H4 (cell line): ENCODE measurements around the gene EML5. TPM values are rescaled to one million over a fixed set of nuclear protein-coding genes. Genes with fewer than 3 reads are reported as not detected.

Source experiments
- DNase-seq: peaks from one replicate; pipeline ENCODE4 v3.0.0-alpha.2; 2015; ENCODE audit warnings: low spot score
- total RNA-seq: library from RNA; depleted of rRNA; stranded (reverse); fragments of >200 nt; shearing (Covaris generic); gene quantifications from 2 replicates; pipeline ENCODE4 v1.2.3, GENCODE V29; 2014

The EML5 gene
- total RNA-seq, 1 experiment from 2014 or later: 0.43 TPM

DNA sequence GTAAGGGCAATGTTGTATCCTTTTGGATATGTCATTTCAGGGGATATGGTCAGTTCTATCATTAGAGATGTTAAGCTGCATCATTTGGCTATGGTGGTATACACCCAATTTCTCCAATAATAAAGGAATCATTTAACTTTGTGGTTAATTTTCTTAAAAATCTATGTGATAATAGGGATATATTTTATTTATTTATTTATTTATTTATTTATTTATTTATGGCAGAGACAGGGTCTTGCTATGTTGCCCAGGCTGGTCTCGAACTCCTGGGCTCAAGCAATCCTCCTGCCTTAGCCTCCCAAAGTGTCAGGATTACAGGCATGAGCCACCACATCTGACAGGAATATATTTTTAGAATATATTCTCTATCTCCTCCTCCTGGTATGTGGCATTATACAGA is 85.7 kb downstream of the EML5 start:
- DNase-seq: no peak

DNA sequence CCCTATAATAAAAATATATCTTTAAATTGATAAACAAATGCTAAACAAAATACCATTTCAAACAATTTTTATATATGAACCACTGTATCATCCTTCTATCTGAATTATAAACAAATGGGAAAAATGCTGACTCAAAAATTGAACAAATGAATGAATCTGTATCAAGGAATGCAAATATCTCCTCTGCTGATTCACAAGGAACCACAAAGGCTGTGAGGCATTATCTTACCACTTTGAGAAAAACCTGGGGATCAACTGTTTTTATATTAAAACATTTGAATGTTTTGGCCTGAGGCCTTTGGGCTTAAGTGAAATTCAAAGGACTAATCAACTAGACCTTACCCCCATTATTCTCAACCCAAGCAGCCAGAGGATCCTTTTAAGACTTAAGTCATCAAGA is 86.3 kb downstream of the EML5 start:
- DNase-seq: no peak

DNA sequence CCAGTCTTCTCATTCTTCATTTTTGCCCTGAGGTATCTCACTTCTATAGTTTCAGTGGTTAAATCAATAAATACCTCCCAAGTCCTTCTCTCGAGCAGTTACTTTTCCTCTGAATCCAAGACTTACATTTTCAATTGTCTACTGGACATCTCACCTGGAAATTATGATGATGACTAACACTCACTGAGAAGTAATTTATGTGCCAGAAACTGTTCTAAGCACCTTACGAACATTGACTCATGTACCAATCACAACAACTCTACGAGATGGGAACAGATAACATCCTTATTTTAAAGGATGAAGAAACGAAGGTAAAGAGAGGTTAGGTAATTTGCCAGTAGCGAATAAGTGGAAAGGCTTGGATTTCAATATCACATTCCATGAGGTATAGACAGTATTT is 94.1 kb downstream of the EML5 start:
- no peak for DNase-seq

DNA sequence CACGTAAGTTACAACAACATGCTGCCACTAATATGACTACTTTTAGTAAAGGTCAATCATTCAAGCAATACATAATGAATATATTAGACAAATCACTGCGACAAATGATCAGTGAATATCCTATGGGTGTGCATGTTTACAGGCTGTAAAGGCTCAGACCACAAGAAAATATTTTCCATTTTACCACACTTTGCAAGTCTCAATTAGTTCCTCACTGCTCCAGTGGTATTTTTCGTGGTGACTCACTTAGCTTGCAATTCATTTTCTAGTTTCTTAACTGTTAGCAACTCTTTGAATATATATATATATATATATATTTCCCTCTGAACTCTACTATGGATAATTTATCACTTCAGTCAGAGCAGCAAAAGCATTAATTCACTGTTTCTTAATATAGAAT is 96.9 kb downstream of the EML5 start:
- DNase-seq: no peak

DNA sequence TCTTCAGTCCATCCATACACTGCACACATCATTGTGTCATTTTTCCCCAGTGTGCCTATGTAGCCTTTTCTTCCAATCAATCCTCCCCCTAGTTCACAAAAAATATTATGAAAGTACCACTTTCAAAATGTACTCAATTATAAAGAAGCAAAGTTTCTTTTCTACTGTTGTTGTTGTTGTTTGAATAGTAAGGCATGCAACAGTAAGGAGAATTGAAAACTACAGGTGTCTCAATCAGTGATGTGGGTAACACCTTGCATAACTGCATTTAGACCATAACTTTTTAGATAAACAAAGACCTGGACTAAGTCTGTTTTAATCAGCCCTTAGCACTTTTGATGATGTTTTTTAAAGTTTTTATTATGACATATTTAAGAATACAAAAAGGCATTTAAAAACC is 104.4 kb downstream of the EML5 start:
- no peak for DNase-seq

DNA sequence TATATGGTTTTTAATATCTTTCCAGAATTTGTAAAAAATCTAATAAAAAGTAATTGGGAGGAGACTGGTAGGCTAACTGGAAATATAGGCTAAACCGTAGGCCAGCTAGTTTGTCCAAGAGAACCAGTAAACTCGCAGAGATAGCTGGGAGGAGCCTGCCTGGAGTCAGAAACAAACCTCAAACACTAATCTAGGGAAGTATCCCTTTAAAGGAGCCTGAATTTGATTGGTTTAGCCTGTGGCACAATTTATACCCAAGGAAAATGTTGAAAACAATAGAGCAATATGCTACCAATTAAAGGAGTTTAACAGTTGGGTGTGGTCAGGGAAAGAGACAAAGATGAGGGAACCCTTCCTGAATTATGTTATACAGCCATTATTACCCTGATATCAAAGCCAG is 109.6 kb downstream of the EML5 start:
- DNase-seq: no peak

DNA sequence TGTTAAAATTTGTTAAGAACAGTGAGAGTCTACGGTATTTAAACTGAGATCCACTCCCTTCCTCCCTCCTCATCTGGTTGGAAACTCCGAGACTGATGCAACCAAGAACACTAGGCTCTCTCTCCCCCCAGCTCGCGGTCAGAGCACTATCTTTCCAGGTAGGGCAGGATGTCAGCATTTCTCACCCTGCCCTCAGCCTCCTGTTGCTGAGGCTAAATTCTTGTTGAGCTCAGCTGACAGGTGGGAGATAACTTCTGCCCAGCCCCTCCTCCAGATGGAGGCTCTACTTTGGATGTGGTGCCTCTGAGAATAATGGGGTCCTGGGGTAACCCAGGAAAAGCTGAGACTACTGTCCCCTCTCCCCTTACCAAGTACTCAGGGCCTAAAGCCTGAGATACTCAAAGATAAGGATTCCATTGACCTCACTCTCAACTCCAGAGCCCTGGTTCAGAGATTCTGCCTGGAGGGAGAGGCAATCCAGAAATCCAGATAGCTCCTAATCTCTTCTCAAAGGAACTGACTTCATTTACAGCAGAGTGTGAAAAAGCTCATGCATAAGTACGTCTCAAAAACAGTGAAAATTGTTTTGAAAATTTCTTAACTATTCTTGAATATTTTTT is 110.1 kb downstream of the EML5 start:
- DNase-seq: no peak

DNA sequence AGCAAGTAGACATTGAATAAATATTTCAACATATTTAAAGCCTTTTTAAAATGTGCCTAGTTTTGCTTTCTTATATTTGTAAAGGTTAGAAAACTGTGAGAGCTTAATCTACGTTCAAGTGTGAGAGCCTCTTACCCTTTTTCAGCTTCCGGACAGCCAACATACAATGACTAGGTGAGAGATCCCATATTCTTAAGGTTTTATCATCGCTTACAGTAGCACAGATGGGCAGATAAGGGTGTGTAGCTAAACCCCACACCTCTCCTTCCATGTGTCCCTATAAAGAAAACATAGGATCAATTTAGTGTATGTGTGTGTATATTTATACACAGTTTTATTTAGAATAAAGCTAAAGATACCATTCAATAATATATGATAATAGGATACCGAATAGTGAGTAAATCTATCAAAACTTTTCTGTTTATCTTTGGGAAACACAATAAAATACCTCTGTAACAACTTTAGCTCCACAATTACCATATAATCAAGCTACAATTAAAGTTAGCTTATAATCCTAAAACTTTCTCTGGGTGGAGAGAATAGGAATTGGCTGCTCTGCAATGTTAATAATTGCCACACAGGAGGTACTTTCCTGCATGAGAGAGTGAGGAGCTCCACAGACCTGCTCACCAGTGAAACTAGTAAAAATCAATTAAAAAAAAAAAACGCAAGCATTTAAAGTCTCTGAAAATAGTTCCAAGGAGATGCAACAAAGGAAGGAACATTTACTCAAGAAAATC is 110.8 kb downstream of the EML5 start:
- no peak for DNase-seq

DNA sequence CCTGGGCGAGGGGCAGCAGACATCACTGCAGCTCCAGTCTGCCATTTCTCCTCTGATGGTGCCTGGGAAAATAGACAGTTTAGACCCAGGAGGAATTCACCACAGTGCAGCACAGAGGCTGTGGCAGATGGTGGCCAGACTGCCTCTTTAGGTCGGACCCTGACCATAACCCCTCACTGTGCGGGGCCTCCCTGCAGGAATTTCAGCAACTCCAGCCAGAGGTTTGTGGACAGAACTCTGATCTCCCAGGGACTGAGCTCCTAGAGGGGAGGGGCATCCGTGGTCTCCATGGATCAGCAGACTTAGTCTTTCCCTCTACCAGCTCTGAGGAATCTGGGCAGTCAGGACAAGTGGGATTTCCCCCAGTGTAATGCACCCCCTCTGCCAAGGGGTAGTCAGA is 123.4 kb downstream of the EML5 start:
- no peak for DNase-seq

DNA sequence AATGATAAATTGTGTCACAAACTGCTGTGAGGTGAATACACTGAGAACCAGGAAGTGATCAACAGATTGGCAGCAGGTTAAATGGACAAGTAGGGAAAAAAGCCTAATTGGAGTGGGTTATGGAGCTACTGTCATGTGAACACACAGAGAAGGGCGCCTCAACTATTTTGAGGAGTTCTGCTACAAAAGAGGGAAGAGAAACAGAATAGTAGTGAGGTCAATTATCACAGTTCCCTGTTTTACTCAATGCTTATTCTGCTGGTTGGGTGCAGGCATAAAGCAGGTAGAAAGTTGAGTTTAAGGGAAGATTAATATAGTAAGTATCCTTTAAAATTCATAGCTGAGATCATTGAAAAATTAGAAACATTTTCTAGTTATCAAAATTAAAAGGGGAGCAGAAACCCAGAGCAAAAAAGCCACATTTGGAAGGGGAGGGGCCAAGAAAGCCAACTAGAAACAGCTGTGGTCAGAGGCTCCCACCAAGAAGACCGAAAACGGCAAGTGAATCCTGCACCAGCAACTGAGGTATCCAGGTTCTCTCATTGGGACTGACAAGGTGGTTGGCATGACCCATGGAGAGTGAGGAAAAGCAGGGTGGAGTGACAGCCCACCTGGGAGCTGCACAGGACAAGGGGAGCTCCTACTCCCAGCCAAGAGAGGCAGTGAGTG is 124.2 kb downstream of the EML5 start:
- DNase-seq: no peak

DNA sequence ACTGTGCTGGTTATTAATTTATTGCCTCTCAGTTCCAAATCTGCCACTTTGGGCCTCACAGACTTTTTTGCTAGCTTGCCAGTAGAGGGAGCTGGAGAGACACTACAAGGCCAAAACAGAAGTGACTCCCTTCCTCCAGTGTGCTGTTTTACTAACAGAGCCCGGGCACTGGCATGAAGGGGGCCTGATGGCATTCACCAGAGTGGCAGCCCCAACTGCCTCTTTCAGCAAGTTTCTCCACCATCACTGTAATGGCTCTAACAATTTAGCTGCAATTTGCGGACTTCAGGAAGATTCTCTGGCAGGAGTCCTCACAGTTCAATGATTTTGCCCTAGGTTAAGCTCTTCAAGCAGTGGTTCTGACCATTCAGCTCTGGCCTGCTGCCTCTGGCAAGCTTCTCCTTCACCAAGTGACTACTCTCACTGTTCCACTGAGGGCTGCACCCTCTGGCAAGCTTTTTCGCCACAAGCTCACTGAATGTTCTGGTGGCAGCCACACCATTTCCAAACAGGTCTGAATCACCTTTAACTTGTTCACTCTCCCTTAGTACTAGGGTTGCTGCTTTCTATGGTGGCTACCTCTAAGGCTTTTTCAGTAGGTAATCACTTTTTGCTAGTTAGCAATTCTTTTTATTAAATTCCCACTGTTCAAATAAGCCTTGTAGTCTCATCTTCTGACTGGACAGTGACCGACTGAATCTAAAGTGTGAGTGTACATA is 125.0 kb downstream of the EML5 start:
- DNase-seq: peak; percentile 70

DNA sequence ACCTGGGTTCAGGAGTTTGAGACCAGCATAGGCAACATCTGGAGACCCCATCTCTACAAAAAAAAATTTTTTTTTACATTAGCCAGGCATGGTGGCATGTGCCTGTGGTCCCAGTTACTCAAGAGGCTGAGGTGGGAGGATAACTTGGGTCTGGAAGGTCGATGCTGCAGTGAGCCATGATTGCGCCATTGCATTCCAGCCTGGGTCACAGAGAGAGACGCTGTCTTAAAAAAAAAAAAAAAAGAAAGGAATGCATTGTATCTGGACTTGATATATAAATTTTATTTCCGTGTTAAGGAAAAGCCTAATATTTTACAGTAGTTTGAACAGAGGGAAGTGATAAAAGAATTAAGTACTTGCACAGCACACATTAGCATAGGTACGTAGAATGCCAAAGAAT is 132.7 kb downstream of the EML5 start:
- no peak for DNase-seq

DNA sequence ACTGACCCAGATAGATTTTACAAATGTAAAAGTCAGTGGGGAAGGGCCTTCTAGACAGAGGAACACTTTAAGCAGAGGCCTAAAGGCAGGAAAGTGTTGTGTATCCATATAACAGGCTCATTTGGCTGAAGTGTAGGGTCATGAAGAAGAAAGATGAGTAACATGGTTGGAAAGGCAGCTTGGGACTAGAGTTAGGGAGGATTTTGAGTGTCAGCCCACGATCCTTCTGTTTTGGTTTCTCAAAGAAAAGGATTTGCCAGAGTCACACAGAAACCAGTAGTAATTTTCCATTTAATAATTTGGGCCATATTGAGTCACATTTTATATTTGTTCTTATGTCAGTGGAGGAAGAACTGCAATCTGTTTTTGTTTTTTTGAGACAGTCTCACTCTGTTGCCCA is 153.5 kb downstream of the EML5 start:
- no peak for DNase-seq

DNA sequence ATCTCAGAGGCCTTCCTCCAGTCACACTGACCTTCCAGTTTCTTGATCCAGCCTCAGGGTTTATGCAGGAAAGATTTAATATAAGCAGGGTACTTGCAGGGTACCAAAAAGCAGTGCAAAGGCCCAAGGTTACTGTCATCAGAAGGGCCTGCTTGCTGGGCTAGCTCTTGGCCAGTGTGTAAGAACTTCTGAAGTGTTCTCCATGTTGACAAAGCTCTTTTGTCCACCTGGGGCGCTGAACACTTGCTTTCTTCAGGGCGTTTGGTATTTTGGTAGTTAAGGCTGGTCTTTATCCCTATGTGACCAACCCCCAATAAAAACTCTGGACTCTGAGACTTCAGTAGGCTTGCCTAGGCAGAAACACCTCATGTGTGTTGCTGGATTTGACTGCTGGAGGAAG is 160.2 kb downstream of the EML5 start:
- no peak for DNase-seq

DNA sequence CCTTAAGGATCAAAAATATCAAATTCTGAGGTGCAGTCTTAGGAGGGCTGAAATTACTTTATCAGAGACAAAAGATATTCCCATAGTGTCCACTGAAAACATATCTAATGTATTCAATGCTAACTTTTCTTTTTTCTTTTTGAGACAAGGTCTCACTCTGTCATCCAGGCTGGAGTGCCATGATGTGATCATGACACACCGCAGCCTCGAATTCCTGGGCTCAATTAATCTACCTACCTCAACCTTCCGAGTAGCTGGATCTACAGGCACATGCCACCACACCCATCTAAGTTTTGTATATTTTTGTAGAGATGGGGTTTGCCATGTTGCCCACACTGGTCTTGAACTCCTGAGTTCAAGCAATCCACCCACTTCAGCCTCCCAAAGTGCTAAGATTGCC is 161.7 kb downstream of the EML5 start:
- DNase-seq: no peak

DNA sequence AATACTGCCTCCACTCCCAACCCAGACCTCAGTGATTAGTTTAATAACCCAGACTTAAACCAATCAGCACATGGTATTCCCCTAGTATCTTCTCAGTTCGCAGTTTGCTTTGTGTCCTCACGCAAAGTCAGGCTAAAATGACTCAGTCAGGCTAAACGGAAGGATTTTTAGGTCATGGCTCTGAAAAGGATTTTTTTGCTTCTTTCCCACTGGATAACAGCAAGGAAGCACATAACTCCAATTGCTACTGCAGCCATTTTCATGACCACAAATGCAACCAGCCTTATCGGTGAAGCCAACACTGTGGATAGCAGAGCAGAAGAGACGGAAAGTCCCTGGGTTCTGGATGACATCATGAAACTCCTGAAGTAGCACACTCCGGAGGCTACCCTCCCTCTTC is 162.2 kb downstream of the EML5 start:
- peak; percentile 70 for DNase-seq

DNA sequence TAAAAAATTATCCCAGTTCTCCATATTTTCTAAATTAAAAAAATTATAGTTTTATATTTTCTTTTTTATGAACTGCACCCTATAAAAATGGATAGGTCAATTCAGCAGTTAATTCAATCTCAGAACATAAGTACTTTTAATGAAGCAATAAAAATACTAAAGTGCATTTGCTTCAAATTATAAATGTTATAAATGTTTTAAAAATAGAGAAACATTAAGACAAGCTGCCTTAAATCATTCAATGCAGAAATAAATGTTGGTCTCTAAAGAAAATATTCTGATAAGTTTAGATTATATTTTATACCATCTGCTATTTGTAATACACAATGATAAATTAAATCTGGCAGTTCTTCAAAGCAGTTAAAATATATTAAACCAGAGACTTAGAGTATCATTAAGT is 164.3 kb downstream of the EML5 start:
- DNase-seq: no peak

DNA sequence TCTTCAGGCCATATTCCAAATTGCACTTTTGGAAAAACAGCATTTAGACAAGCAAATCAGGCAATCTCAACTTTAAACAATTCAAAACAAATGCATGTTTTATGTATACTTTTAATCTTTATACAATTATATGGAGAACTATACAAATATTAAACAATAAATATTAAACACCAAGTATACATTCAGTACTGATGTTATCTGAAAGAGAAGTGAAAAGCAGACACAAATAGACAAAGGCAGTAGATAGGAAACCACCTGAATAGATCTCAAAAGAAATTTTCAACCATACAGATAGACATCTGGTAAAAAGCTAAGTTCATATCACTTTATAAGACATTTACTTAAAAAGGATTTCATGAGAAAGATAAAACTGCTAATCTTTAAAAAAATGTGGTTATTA is 164.7 kb downstream of the EML5 start:
- DNase-seq: no peak

DNA sequence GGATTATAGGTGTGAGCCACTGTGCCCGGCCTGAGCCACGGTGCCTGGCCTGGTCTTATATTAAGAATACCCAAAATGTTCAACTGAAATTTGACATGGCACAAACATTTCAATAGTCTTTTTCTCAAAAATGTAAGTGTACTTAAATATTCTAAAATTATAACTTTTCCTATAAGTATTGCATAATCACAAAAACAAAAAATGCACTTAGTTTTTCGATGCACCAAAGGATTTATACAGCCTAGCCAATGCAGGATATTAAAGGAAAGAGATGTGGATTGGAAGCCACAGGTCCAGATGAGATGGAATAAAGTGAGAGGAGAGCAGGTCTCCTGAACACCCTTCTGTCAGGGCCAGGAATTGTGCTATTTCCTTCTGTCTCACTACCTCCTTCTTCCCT is 167.1 kb downstream of the EML5 start:
- no peak for DNase-seq

DNA sequence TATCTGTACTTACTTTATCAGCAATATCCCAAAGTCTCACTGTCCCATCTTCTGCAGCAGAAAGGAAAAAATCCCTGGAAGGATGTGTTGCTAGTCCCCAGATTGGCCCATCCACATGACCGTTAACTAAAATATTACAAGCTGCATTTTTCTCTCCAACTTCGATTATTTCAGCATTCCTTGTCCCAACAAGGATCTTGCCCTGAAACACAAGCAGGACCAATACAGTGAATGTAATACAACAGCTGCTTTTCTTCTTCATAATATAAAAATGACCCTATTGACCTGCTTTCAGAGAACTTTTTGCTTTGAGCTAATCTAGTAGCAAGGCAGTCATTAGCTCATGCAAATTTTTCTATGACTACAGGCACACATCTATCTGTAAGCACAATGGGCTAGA is 171.7 kb downstream of the EML5 start:
- no peak for DNase-seq

DNA sequence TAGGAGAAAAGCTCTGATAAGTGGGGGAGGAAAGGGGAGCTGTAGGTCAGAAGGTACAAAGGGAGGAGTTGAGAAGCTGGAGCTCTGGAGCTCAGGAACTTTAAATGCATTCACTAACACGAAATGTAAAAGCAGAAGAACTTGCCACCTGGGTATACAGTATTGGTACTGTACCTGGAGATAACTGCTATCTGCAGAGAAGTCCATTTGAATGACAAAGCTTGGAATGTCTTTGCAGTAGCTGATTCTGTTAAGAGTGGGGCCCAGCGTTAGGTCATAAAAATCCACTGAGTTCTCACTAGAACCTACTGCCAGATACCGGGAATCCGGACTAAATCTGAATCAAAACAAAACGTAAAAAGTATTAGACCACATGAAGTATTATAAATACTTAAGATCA is 174.3 kb downstream of the EML5 start:
- no peak for DNase-seq

DNA sequence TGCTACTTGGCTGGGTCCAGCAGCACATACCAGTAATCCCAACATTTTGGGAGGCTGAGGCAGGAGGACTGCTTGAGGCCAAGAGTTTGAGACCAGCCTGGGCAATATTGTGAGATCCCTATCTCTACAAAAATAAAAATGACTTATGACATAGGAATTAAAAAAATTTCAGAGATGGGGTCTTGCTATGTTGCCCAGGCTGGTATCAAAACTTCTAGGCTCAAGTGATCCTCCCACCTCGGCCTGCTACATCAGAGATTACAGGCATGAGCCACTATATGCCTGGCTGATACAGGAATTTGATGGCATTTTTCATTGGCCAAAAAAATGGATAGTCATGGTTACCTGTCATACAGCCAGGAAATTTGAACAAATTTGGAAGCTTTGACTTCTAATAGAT is 175.3 kb downstream of the EML5 start:
- no peak for DNase-seq

DNA sequence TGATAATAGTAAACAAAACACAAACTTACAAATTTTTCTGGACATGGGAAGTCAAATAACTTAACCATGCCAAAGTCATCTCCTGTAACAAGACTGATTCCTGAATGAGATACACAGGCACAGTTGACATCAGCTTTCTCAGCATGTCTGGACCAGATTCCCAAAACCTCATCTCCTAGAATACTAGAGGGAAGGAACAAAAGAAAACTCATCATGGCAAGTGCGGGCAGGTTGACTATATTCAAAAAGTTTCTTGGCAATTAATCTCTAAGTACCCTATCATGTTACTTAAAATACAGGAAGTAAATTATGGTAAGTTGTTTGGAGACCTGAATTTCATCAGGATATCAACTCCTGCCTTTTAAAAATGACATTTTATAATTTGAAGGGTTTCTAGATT is 176.1 kb downstream of the EML5 start:
- DNase-seq: no peak
